ENCODE measurements around the gene HSPBP1. TPM values are rescaled to one million over a fixed set of nuclear protein-coding genes. Genes with fewer than 3 reads are reported as not detected.

The HSPBP1 gene
- total and polyA plus RNA-seq, 4 donors, result 9.4 to 31.6 (median 13.5) TPM

DNA sequence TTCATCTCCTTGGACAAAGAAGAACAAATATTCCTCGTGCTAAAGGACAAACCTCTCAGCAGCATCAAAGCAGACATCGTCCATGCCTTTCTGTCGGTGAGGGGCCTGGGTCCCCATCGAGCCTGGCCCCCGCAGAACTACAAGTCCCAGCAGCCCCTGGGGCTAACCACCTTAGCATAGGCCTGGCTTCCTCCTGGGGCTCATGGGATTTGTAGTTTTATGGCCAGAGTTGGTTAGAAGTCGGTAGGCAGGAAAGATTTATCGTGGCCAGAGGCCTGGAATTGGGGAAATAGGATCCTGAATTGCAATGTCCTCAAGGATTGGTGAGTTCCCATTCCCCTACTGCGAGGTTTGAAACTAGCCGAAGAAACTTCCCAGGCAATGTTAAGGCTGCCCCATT lies 25.6 kb upstream of the HSPBP1 start:
- DNase-seq (ENCODE audit: low spot score), result peak; percentile 63

DNA sequence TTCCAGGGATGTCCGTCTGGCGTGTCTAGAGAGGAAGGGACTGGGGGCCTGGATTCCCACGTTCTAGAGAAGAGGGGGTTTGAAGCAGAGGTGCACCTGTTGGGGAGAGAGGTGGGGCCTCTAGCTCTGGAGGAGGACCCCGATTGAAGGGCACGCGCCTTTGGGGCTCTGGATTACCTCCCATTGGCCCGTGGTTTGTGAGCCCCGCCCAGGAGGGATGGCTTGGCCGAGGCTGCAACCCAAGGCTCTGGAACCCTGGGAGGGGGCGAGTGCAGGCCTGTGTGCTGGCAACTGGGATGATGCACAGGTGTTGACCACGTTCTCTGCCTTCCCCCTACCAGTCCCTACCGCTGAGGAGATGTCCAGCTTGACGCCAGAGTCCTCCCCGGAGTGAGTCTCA lies 25.1 kb upstream of the HSPBP1 start:
- WGBS, result 74% methylated on average over 14 of the region's 14 CpGs
- Histone ChIP-seq H3K27me3 (ENCODE audit: control insufficient read depth in 4 of 4, insufficient read depth in 4 of 4, low read length in 3 of 4) (no peaks in the 10 kb centered on the region), H3K9ac (ENCODE audit: low read depth in 1 of 2, low read length in 2 of 2) (no peak overlapping the region)

More for the DNA sequence above, 25.6 kb upstream of the HSPBP1 start:
- no peak overlapping the region for H3K27ac ChIP-seq (ENCODE audit: low read depth in 1 of 2, low read length in 2 of 2)
- H3K9me3 ChIP-seq (ENCODE audit: control insufficient read depth in 4 of 4, low read length in 3 of 4), result no peaks in the 10 kb centered on the region
- H3K9ac ChIP-seq (ENCODE audit: low read depth in 1 of 2, low read length in 2 of 2), result no peak overlapping the region
- TF ChIP-seq, protein P1, sequence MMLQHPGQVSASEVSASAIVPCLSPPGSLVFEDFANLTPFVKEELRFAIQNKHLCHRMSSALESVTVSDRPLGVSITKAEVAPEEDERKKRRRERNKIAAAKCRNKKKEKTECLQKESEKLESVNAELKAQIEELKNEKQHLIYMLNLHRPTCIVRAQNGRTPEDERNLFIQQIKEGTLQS (IDR thresholded peaks at IDR 0.05), result no peak
- TF ChIP-seq FOXA2 (IDR thresholded peaks at IDR 0.05) (no peak), RAD21 (IDR thresholded peaks at IDR 0.05) (no peak), HNF4A (conservative IDR thresholded peaks at IDR 0.05) (no peak)
- no peaks in the 10 kb centered on the region for H3K27me3 ChIP-seq (ENCODE audit: control insufficient read depth in 4 of 4, insufficient read depth in 4 of 4, low read length in 3 of 4)
- H3K36me3 ChIP-seq (ENCODE audit: control insufficient read depth in 4 of 4, insufficient read depth in 3 of 4, low read depth in 1 of 4, low read length in 3 of 4), result no peaks in the 10 kb centered on the region
- 73% methylated on average over 9 of the region's 9 CpGs for WGBS
- no peak overlapping the region for H3K4me3 ChIP-seq (ENCODE audit: low read depth in 1 of 3, low read length in 3 of 3)
- H3K4me1 ChIP-seq (ENCODE audit: control insufficient read depth in 4 of 4, insufficient read depth in 4 of 4, low read length in 3 of 4), result peaks cover 0 to 7% (median 3%) of the 10 kb centered on the region in 4 donors

More for the DNA sequence above, 25.1 kb upstream of the HSPBP1 start:
- peaks cover 0 to 7% (median 3%) of the 10 kb centered on the region in 4 donors for H3K4me1 ChIP-seq (ENCODE audit: control insufficient read depth in 4 of 4, insufficient read depth in 4 of 4, low read length in 3 of 4)
- no peak for DNase-seq (ENCODE audit: low spot score)
- H3K4me3 ChIP-seq (ENCODE audit: low read depth in 1 of 3, low read length in 3 of 3), result no peak overlapping the region
- no peak for TF ChIP-seq RXRA (IDR thresholded peaks at IDR 0.05)
- no peak for TF ChIP-seq SP1 (IDR thresholded peaks at IDR 0.05)
- TF ChIP-seq, protein P2, sequence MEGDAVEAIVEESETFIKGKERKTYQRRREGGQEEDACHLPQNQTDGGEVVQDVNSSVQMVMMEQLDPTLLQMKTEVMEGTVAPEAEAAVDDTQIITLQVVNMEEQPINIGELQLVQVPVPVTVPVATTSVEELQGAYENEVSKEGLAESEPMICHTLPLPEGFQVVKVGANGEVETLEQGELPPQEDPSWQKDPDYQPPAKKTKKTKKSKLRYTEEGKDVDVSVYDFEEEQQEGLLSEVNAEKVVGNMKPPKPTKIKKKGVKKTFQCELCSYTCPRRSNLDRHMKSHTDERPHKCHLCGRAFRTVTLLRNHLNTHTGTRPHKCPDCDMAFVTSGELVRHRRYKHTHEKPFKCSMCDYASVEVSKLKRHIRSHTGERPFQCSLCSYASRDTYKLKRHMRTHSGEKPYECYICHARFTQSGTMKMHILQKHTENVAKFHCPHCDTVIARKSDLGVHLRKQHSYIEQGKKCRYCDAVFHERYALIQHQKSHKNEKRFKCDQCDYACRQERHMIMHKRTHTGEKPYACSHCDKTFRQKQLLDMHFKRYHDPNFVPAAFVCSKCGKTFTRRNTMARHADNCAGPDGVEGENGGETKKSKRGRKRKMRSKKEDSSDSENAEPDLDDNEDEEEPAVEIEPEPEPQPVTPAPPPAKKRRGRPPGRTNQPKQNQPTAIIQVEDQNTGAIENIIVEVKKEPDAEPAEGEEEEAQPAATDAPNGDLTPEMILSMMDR (IDR thresholded peaks at IDR 0.05; ENCODE audit: low read depth, low read length, missing input control), result no peak
- no peak for TF ChIP-seq FOXA1 (IDR thresholded peaks at IDR 0.05)
- TF ChIP-seq NR2F2 (IDR thresholded peaks at IDR 0.05), result no peak
- no peak for TF ChIP-seq EGR1 (IDR thresholded peaks at IDR 0.05; ENCODE audit: low read depth in 2 of 2)
- no peak for TF ChIP-seq HNF4G (IDR thresholded peaks at IDR 0.05)
- TF ChIP-seq, protein P3, sequence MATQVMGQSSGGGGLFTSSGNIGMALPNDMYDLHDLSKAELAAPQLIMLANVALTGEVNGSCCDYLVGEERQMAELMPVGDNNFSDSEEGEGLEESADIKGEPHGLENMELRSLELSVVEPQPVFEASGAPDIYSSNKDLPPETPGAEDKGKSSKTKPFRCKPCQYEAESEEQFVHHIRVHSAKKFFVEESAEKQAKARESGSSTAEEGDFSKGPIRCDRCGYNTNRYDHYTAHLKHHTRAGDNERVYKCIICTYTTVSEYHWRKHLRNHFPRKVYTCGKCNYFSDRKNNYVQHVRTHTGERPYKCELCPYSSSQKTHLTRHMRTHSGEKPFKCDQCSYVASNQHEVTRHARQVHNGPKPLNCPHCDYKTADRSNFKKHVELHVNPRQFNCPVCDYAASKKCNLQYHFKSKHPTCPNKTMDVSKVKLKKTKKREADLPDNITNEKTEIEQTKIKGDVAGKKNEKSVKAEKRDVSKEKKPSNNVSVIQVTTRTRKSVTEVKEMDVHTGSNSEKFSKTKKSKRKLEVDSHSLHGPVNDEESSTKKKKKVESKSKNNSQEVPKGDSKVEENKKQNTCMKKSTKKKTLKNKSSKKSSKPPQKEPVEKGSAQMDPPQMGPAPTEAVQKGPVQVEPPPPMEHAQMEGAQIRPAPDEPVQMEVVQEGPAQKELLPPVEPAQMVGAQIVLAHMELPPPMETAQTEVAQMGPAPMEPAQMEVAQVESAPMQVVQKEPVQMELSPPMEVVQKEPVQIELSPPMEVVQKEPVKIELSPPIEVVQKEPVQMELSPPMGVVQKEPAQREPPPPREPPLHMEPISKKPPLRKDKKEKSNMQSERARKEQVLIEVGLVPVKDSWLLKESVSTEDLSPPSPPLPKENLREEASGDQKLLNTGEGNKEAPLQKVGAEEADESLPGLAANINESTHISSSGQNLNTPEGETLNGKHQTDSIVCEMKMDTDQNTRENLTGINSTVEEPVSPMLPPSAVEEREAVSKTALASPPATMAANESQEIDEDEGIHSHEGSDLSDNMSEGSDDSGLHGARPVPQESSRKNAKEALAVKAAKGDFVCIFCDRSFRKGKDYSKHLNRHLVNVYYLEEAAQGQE (IDR thresholded peaks at IDR 0.05), result no peak
- no peak for TF ChIP-seq YY1 (IDR thresholded peaks at IDR 0.05)
- TF ChIP-seq, protein P4, sequence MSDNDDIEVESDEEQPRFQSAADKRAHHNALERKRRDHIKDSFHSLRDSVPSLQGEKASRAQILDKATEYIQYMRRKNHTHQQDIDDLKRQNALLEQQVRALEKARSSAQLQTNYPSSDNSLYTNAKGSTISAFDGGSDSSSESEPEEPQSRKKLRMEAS (IDR thresholded peaks at IDR 0.05), result no peak
- no peak for TF ChIP-seq FOXA2 (IDR thresholded peaks at IDR 0.05)
- H3K36me3 ChIP-seq (ENCODE audit: control insufficient read depth in 4 of 4, insufficient read depth in 3 of 4, low read depth in 1 of 4, low read length in 3 of 4), result no peaks in the 10 kb centered on the region
- no peak overlapping the region for H3K27ac ChIP-seq (ENCODE audit: low read depth in 1 of 2, low read length in 2 of 2)
- H3K9me3 ChIP-seq (ENCODE audit: control insufficient read depth in 4 of 4, low read length in 3 of 4), result no peaks in the 10 kb centered on the region
